Stimulated activated CD4-positive, alpha-beta T cell treated with anti-CD3 and anti-CD28 coated beads, Interleukin-2, amount 100 ng/mL, for 4 hours (primary cell): ENCODE measurements around the gene CCNL2.

ENCODE experiments used
- DNase-seq: peaks from one replicate; pipeline ENCODE4 v3.0.0-alpha.2; 2020; ENCODE audit warnings: low read depth

CCNL2 gene

GRCh38 chr1:1341549-1342021 is 57.5 kb downstream of the CCNL2 start:
- no peak for DNase-seq

GRCh38 chr1:1340791-1341548 is 58.2 kb downstream of the CCNL2 start:
- no peak for DNase-seq

GRCh38 chr1:1340185-1340584 is 59.0 kb downstream of the CCNL2 start:
- DNase-seq, result no peak

- DNase-seq, result no peak
These were observed 60.9 kb downstream of the CCNL2 start for GRCh38 chr1:1338278-1338677.

- DNase-seq, result no peak
These were observed 61.4 kb downstream of the CCNL2 start for GRCh38 chr1:1337793-1338147.

GRCh38 chr1:1336931-1337792 is 62.0 kb downstream of the CCNL2 start:
- DNase-seq, result no peak

GRCh38 chr1:1336446-1336845 is 62.7 kb downstream of the CCNL2 start:
- DNase-seq, result no peak

GRCh38 chr1:1335792-1336248 is 63.3 kb downstream of the CCNL2 start:
- DNase-seq, result no peak
